CD4-positive, alpha-beta T cell treated with Interleukin-21 for 1 hour (primary cell): ENCODE measurements around the gene MYO1D.

Experiments
- DNase-seq: peaks from one replicate; pipeline ENCODE4 v3.0.0-alpha.2; 2020

The MYO1D gene

GRCh38 chr17:32609884-32610650 is 266.9 kb downstream of the MYO1D start:
- no peak for DNase-seq

DNA sequence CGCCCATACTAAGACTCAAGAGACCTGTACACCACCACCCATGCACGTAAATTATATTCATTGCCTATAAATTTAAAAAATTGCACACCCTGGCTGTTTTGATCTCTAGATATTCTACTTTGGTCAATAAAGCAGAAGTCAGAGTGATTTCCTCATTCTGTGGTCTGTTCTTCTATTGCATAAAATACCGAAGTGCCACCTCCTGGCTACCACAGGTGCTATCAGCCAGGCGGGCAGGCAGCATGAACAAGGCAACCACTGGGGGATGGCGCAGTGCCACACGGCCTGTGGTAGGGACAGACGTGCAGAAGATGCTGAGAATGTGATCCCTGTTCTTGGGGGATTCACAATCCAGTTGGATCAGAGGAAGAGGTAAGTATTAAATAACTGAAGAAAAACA is 267.8 kb downstream of the MYO1D start:
- peak; percentile 79 for DNase-seq

GRCh38 chr17:32608267-32608666 is 268.7 kb downstream of the MYO1D start:
- DNase-seq, result no peak

DNA sequence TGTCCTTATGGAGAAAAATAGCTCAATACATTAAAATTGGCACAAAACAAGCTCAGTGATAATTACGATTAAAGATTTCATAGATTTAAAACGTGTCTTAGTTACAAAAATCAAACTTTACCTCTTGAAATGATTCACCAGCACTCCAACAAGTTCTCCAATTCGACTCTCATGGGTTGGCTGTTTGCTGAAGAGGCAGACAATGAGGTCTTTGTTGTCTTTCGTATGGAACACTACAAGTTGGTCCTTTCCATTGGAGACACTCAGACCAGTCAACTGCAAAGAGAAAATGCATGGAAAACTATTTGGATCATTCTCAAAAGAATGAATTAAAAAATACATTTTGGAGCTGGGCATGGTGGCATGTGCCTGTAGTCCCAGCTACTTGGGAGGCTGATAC is 272.0 kb downstream of the MYO1D start:
- DNase-seq, result no peak

GRCh38 chr17:32602396-32602795 is 274.5 kb downstream of the MYO1D start:
- no peak for DNase-seq

DNA sequence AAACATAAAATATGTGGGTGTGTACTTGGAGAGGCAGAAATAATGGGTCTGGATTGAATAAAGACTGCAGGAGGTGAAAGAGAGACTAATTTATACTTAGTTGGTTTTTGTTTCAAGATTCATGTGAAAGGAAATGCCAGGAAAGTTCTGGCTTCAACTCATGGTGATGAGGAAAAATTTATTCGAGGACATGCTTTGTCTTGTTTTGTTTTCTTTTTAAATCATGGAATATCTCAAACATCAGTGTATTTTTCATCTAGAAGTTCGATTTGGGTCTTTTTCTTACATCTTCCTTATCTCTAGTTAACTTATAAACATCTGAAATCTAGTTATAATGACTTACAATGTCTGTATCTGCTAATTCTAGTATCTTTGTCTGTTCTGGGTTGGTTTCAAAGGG is 275.1 kb downstream of the MYO1D start:
- no peak for DNase-seq

DNA sequence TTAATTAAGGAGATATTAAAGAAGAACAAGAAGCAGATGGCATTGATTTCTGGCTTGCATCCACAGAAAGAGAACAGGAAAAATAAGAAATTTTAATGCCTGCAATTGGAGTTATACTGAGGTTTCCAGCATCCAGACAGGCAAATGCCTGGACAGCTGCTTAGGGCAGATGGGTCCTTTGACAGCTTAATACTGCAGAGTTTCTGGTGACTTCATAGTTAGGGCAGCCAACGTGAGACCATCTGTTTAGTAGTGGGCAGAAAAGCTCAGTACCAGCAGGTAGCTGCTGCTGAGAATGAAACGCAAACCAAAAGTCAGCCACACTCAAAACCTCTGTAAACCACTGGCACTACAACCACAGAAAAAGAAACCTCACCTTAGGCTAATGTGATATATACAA is 280.3 kb downstream of the MYO1D start:
- DNase-seq, result no peak

DNA sequence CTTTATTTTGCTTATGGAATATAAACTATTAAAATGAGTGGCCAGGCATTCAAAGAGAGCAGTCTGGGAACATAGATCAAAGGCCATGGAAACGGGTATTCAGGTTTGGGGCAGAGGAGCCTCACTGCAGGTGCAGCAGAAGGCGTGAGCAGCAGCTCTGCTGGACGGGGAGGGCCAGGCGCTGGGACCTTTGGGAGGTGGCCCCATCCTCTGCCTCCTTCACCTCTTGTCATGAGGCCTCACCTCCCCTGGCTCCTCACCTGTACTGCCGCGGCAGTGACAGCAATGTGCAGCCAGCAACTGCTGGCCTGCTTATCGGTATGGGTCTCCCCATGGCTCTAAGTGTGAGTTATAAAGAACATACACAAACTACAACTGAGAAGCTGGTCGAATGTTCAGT is 280.7 kb downstream of the MYO1D start:
- DNase-seq, result no peak

- no peak for DNase-seq
Measured at GRCh38 chr17:32593003-32593402, 283.9 kb downstream of the MYO1D start.

GRCh38 chr17:32591405-32591804 is 285.5 kb downstream of the MYO1D start:
- no peak for DNase-seq

- no peak for DNase-seq
Measured at GRCh38 chr17:32590974-32591373, 285.9 kb downstream of the MYO1D start.

DNA sequence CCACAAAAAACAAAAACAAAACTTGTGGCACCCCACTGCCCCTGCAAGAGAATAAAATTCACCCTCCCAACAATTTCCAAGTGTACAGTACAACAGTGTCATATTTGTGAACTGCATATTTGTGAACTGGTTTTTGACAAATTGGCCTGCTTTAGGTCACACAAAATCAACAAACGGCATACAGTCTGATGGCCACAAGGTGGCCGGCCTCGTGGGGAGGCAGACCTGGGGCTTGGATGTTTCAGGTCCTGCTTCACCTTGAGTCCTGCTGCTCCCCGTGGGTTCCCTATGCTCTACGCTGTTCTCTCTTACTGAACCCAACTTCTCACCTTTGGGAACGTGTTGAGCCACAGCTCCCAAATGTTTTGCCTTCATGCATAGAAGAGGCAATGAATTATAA is 287.9 kb downstream of the MYO1D start:
- no peak for DNase-seq

DNA sequence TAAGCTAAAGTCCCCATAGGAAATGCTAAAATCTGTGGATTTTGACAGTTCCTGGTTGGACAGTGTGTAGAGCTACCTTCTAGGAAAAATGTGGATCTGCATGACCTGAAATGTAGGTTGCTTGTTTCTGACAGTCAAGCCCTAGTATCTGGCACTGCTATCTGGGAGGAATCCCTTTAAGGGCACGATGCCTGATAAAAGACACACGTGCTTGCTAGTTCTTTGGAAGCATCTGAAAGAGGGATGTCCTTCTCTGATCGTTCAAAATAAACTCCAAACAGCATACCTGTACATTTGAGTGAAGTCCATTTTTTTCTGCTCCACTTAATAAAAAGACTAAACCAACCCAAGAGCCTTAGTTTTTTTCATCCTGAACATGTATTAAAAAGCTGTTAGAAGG is 288.8 kb downstream of the MYO1D start:
- DNase-seq, result no peak

GRCh38 chr17:32586666-32587065 is 290.3 kb downstream of the MYO1D start:
- DNase-seq, result no peak

DNA sequence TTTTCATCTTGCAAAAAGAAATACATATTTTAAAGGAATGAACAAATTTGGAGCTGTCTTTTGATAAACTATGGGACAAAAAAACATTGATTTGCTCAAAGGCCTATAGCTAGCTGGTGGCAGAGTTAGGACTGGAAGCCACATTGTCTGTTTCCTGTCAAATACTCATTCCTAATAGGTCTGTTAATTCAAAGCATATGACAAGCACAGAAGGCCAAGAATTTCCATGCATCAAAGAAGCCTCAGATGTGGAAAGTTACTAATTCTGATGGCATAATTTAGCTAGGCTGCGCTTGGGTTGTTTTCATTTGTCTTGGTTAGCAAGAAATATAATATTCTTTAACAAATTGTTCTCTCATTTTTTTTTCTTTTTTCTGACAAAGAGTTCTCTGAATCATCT is 292.1 kb downstream of the MYO1D start:
- no peak for DNase-seq

- DNase-seq, result no peak
Measured at GRCh38 chr17:32583053-32583452, 293.9 kb downstream of the MYO1D start.

DNA sequence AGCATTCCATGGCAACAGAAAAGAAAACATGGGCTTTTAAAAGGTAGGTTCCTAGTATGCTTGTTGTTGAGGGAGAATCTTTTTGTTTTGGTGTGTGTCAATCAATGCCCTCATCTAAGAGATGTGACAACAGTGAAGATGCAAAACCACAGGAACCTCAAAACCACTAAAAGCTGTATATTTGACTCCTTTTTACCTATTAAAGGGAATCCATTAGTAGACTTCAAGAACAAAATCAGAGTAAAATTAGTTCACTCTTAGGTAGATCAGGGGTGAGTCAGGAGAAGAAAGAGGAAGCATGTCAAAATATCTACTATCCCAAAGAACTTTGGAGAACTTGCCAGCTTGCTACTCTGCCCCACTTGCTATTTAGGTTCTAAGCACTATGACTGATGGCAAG is 301.1 kb downstream of the MYO1D start:
- peak; percentile 13 for DNase-seq

GRCh38 chr17:32570081-32570396 is 306.9 kb downstream of the MYO1D start:
- DNase-seq, result no peak

DNA sequence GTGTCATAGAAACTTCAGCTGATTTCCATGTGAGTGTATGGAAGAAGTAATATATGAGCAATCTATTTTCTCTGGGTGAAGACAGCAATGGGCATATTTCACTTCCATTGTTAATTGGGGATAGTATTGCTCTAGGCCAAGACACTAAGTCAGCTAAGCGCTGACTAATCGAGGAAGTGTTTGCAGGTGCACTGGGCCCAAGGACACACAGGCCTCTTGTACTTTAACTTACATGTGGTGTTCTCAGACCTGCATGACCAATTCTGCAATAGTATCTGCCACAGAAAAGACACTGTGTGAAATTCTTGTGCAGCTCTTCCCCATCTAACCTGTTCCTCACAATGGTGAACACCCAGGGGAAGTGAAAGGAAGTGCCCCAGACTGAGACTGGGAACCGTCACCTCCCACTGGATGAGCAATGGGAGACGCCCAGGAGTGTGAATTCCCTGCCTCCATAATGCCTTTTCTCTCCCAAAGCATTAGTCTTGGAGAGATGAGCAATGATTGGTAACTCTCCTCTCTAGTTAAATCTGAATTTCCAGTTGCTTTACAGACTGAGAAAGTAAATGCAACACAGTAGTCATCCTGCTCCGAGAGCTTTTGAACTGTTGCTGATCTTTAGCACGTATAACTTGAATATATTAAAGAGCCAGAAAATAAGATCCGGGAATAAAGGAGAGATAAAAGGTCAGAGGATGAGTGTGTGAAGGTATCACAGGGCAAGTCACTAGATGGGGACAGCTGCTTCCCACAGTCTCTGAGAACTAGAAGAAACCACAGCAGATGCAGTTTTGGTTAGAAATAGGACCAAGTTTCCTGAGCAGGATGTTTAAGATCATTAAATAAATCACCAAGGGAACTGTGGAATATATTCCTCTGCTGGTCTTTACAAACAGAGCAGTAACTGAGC is 307.5 kb downstream of the MYO1D start:
- no peak for DNase-seq

- DNase-seq, result no peak
Measured at GRCh38 chr17:32568705-32569104, 308.2 kb downstream of the MYO1D start.

GRCh38 chr17:32567511-32567910 is 309.4 kb downstream of the MYO1D start:
- no peak for DNase-seq

GRCh38 chr17:32567086-32567485 is 309.8 kb downstream of the MYO1D start:
- DNase-seq, result no peak

DNA sequence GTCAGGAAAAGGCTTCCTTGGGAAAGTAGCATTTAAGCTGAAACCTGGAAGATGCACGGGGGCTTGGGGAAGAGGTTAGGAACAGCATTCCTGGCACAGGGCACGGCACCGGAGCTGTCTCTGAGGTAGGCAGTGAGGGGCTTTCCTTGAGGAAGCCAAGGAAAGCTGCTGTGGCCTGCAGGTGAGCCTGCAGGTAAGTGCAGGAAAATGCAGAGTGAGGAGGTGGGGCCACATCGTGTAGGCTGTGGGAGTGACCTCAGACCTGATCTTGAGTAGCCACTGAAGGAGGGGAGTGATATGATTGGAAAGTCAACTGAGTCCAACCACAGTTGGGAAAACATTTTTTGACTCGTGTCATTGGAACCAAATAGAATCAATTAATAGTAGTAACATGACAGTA is 310.6 kb downstream of the MYO1D start:
- no peak for DNase-seq

- DNase-seq, result no peak
Measured at GRCh38 chr17:32565401-32565800, 311.5 kb downstream of the MYO1D start.
